Activated CD4-positive, alpha-beta T cell treated with anti-CD3 and anti-CD28 coated beads, Interleukin-2, amount 10 ng/mL, durations not matched to agents 24 days and 14 days (primary cell): ENCODE measurements around the gene CTSO. TPM values are rescaled to one million over a fixed set of nuclear protein-coding genes. Genes with fewer than 3 reads are reported as not detected.
"Not testable (repeated sequence)": the region's sequence is repeated elsewhere in the genome, so short reads cannot be mapped to it uniquely, and the experiment has no call there.

Experiments used
- DNase-seq: peaks from one replicate; pipeline ENCODE4 v3.0.0; 2022
- H3K27ac Mint-ChIP-seq: one replicate; pipeline ENCODE4 v1.8.0; 2022; ENCODE audit warnings: mild to moderate bottlenecking, mixed read lengths
- H3K27me3 Mint-ChIP-seq: one replicate; pipeline ENCODE4 v1.8.0; 2022; ENCODE audit warnings: mixed read lengths
- H3K36me3 Mint-ChIP-seq: one replicate; pipeline ENCODE4 v1.8.0; 2022; ENCODE audit warnings: low read depth, mild to moderate bottlenecking, mixed read lengths
- H3K4me1 Mint-ChIP-seq: one replicate; pipeline ENCODE4 v1.8.0; 2021; ENCODE audit warnings: mixed read lengths
- H3K4me3 Mint-ChIP-seq: one replicate; pipeline ENCODE4 v1.8.0; 2022; ENCODE audit warnings: mild to moderate bottlenecking, moderate library complexity, mixed read lengths
- H3K9me3 Mint-ChIP-seq: one replicate; pipeline ENCODE4 v1.8.0; 2021; ENCODE audit warnings: mixed read lengths
- intact Hi-C: fragments of 100-400 bp; cut with micrococcal nuclease; formaldehyde crosslinking; loops from one replicate; pipeline ENCODE4 v1.15.1; 2023
- total RNA-seq: library from RNA; stranded (reverse); gene quantifications from 2 replicates; pipeline ENCODE4 v1.2.3, GENCODE V29; 2022

The CTSO gene
- total RNA-seq, 1 donor from 2014 or later: 0.93 TPM

DNA sequence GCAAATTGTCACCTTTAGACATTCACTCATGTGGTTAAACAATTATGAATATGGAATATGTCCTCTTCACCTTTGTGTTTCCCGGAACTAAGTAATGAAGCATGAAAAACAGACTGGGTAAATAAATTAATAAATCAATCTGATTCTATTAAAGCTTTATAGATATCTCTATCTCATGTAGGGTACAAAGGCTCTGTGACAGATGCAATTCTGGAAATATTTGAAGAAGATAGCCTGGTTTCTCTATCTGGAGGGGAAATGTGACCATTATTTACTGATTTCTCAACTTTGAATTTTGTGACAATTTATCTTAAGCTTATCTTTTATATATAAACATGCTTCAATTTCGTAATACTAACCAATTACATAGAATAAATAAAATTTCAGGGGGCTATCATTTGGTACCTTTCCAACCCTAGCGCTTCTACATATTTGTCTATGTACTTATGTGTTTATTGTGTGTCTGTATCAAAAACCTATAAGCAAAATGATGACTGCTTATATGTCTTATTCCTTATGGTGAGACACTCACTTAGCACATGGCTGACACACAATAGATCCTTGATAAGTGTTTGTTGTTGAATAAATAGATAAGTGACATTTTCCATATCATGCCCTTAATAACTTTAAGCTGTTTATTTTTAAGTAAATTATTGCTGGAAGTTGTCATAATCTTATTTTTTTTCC is 9.9 kb downstream of the CTSO start:
- Mint-ChIP-seq H3K4me1 (no peaks in the 10 kb centered on the region), H3K27ac (no peak overlapping the region), H3K36me3 (no peaks in the 10 kb centered on the region), H3K9me3 (no peaks in the 10 kb centered on the region), H3K4me3 (no peak overlapping the region), H3K27me3 (no peaks in the 10 kb centered on the region)
- DNase-seq: no peak
- intact Hi-C loops: no loop called here

DNA sequence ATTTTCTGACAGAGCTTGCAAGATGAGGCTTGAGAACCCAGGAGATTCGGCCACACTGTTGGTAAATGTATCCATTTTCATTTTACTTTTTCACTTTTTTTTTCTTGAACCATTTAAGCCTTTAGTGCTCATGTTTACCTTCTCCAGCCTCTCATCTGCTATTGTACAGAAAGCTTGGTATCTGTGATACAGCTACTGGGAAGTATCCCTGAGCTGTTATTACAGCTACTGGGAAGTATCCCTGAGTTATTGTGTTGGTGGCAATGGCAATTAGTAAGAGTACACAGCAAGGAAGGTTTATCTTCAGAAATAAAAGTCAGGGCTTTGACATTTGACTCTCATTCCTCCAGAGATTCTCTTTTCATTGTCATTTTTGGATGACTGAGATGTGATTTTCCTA is 11.8 kb downstream of the CTSO start:
- Mint-ChIP-seq H3K36me3 (no peaks in the 10 kb centered on the region), H3K27me3 (no peaks in the 10 kb centered on the region), H3K4me3 (no peak overlapping the region), H3K27ac (no peak overlapping the region), H3K4me1 (no peaks in the 10 kb centered on the region), H3K9me3 (no peaks in the 10 kb centered on the region)
- DNase-seq: no peak
- intact Hi-C loops: no loop called here

DNA sequence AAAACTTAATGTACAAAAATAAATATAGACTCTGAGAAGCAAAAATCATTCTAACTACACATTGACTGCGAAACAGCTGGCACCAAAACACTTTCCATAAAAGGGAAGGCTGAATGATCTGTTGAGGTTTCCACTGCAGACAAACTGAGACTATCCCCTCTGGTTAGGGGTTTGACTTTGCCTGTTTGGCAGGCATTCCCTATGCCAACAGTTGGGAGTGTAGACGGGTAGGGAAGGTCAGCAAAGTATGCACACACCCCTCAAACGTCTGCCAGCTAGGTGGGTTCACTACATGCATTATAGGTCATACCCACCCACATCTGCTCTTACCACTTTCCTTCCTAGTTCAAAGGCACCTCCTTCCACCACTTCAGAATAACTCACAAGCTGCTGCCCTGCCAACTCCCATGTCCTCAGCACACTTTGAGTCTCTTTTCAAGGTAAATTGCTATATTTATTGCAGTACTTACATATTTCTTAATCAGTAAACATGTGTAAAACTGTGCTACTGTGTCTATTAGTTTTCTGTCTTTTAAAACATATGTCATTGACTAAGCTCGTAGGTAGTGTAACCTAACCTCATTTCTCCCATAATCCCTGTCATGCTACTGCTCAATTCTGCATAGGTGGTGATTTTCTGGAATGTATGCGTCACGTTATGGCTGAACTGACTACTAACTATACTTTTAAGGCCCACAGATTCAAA is 12.4 kb downstream of the CTSO start:
- Mint-ChIP-seq H3K4me1 (no peaks in the 10 kb centered on the region), H3K9me3 (no peaks in the 10 kb centered on the region)
- intact Hi-C loops: no loop called here

DNA sequence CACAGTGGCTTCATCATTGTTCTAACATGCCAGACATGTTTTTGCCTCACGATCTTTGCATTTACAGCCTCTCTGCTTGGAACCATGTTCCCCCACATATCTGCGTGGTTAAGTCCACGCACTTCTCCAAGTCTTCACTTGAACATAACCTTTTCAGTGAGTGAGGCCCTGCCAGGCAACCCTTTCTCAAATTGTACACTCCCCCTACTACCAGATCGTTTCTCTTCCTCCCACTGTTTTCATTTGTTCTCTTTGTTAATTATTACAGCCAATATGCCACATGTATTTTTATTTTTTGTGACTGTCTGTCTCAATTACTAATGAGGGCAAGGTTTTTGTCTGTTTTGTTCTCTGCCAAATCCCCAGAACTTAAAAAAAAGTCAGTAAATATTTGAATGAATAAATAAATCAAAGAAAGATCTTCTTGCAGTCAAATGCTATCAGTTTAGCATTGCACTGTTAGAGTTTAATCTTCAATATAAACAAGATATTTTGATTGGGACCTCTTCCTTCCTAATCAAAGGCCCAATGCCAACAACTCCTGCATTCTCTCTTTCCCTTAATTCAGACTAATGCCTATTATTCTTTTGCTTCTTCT is 18.2 kb downstream of the CTSO start:
- DNase-seq: no peak
- no peak overlapping the region for H3K27ac Mint-ChIP-seq
- no peak overlapping the region for H3K4me3 Mint-ChIP-seq
- no peaks in the 10 kb centered on the region for H3K36me3 Mint-ChIP-seq
- intact Hi-C loops: no loop called here
- no peaks in the 10 kb centered on the region for H3K27me3 Mint-ChIP-seq
- H3K9me3 Mint-ChIP-seq: no peaks in the 10 kb centered on the region
- H3K4me1 Mint-ChIP-seq: no peaks in the 10 kb centered on the region

More for the DNA sequence above, 12.4 kb downstream of the CTSO start:
- no peak for DNase-seq
- Mint-ChIP-seq H3K36me3 (no peaks in the 10 kb centered on the region), H3K27ac (no peak overlapping the region), H3K27me3 (no peaks in the 10 kb centered on the region), H3K4me3 (no peak overlapping the region)

DNA sequence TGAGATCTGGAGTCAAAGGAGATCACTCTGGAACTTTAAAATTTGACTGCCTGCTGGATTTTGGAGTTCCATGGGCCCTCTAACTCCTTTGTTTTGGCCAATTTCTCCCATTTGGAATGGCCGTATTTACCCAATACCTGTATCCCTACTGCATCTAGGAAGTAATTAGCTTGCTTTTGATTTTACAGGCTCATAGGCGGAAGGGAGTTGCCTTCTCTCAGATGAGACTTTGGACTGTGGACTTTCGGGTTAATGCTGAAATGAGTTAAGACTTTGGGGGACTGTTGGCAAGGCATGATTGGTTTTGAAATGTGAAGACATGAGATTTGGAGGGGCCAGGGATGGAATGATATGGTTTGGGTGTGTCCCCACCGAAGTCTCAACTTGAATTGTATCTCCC is 19.0 kb downstream of the CTSO start:
- H3K4me3 Mint-ChIP-seq, H3K9me3 Mint-ChIP-seq, DNase-seq, H3K4me1 Mint-ChIP-seq, intact Hi-C loops, H3K27ac Mint-ChIP-seq, H3K27me3 Mint-ChIP-seq, H3K36me3 Mint-ChIP-seq: not testable (repeated sequence)

DNA sequence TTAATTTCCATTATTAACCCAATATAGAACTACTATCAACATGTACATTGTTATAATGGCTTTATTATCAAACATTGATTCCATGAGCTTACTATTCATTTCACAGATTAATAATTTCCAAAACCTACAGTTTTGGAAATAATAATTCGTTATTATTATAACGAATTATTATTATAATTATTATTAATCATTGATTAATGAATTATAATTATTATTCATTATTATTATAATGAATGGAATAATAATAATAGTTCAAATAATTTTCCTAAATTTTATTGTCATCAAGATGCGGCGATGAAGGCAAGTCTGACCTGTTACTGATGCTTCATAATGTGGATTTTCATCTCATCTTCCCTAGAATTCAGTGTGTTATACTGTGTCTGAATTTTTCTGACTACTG is 22.0 kb downstream of the CTSO start:
- no peaks in the 10 kb centered on the region for H3K4me1 Mint-ChIP-seq
- H3K36me3 Mint-ChIP-seq: no peaks in the 10 kb centered on the region
- DNase-seq: no peak
- H3K9me3 Mint-ChIP-seq: no peaks in the 10 kb centered on the region
- no peak overlapping the region for H3K4me3 Mint-ChIP-seq
- no peaks in the 10 kb centered on the region for H3K27me3 Mint-ChIP-seq
- intact Hi-C loops: no loop called here
- H3K27ac Mint-ChIP-seq: no peak overlapping the region

DNA sequence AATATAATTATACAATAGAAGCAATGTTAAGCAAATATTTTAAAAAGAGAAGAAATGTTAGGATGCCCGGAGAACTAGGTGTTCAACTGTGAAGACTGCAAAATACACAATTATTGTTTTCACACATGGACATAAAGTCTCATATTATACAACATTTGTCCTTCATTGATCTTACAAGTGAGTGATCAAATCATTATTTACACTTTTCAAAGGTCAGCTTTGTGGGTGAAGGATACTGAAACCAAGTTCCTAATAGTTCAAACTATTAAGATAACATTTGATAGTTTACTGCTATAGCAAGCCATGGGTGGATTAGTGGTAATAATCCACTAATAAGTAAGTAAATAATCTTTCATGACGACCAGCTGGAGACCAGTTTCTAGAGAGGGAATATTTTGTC is 23.3 kb downstream of the CTSO start:
- H3K4me3 Mint-ChIP-seq: no peak overlapping the region
- no peak for DNase-seq
- H3K9me3 Mint-ChIP-seq: no peaks in the 10 kb centered on the region
- no peaks in the 10 kb centered on the region for H3K4me1 Mint-ChIP-seq
- H3K27me3 Mint-ChIP-seq: no peaks in the 10 kb centered on the region
- intact Hi-C loops: no loop called here
- H3K36me3 Mint-ChIP-seq: no peaks in the 10 kb centered on the region
- no peak overlapping the region for H3K27ac Mint-ChIP-seq

DNA sequence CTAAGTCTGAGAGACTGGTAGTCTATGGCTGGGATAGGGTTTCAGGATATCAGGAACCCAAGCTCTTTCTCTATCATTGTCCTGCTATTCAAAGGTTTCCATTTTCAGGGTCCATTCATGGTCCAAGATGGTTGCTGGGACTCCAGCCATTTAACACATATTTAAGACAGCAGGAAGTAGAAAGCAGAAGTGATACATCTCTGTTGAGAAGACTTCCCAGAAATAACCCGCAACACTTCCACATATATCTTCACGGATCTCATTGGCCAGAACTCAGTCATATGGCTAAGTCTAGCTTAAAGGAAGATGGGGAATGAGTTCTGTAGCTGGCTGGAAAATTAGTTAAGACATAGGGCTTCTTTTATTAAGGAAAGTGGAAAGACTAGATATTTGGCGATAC is 23.8 kb downstream of the CTSO start:
- no peak overlapping the region for H3K4me3 Mint-ChIP-seq
- intact Hi-C loops: no loop called here
- H3K4me1 Mint-ChIP-seq: no peaks in the 10 kb centered on the region
- H3K27ac Mint-ChIP-seq: no peak overlapping the region
- H3K9me3 Mint-ChIP-seq: no peaks in the 10 kb centered on the region
- H3K27me3 Mint-ChIP-seq: no peaks in the 10 kb centered on the region
- H3K36me3 Mint-ChIP-seq: no peaks in the 10 kb centered on the region
- no peak for DNase-seq

DNA sequence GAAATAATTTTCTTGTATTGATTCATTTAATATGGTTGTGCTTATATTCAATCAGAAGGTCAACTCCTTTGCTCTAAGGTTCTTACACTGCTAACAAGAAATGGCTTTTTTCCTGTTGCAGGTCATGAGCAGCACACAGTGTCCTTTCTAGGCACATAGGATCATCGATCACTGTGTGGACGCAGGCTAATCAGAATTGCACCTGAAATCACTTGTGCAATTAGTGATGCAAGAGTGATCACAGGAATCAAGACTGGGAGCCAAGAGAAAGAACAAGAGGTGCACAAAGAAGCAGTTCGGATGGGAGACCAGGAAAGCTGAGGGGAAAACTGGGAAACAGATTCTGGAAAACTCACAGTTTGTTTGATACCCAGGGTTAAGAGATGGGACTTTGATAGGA is 29.0 kb downstream of the CTSO start:
- Mint-ChIP-seq H3K4me3 (no peak overlapping the region), H3K4me1 (no peaks in the 10 kb centered on the region), H3K27me3 (no peaks in the 10 kb centered on the region), H3K27ac (no peak overlapping the region), H3K36me3 (no peaks in the 10 kb centered on the region), H3K9me3 (no peaks in the 10 kb centered on the region)
- DNase-seq: no peak
- intact Hi-C loops: no loop called here

DNA sequence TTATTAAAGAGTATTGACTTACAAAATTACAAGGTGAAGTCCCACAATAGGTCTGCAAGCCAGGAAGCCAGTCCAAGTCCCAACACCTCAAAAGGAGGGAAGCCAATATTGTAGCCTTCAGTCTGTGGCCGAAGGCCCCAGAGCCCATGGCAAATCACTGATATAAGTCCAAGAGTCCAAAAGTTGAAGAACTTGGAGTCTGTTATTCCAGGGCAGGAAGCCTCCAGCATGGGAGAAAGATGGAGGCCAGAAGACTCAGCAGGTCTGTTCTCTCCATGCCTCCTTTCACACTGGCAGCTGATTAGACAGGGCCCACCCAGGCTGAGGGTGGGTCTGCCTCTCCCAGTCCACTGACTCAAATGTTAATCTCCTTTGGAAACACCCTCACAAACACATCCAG is 32.1 kb downstream of the CTSO start:
- intact Hi-C loops: no loop called here
- DNase-seq: no peak
- no peaks in the 10 kb centered on the region for H3K27me3 Mint-ChIP-seq
- H3K27ac Mint-ChIP-seq: no peak overlapping the region
- H3K4me1 Mint-ChIP-seq: no peaks in the 10 kb centered on the region
- H3K4me3 Mint-ChIP-seq: no peak overlapping the region
- no peaks in the 10 kb centered on the region for H3K9me3 Mint-ChIP-seq
- no peaks in the 10 kb centered on the region for H3K36me3 Mint-ChIP-seq

DNA sequence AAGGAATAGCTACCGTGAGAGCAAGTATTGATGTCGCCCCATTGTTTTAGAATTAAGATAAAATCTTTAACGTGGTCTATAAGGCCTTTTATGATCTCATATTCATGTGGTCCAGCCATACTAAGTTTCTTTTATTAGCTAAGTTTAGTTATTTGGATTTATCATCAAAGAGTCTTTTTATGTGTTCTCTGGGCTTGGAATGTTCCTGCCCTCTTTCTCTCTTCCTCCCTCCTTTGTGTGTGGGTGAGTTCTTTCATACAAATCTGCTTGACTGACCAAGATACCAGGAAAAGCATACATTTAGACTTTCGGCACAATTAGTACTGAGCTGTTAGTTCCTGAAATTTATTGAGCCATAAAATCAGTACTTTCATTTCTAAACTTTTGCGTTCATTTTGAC is 38.9 kb downstream of the CTSO start:
- no peak overlapping the region for H3K27ac Mint-ChIP-seq
- no peak overlapping the region for H3K4me3 Mint-ChIP-seq
- H3K27me3 Mint-ChIP-seq: no peaks in the 10 kb centered on the region
- peaks cover 2% of the 10 kb centered on the region for H3K4me1 Mint-ChIP-seq
- intact Hi-C loops: no loop called here
- DNase-seq: no peak
- H3K9me3 Mint-ChIP-seq: no peaks in the 10 kb centered on the region
- H3K36me3 Mint-ChIP-seq: no peaks in the 10 kb centered on the region

DNA sequence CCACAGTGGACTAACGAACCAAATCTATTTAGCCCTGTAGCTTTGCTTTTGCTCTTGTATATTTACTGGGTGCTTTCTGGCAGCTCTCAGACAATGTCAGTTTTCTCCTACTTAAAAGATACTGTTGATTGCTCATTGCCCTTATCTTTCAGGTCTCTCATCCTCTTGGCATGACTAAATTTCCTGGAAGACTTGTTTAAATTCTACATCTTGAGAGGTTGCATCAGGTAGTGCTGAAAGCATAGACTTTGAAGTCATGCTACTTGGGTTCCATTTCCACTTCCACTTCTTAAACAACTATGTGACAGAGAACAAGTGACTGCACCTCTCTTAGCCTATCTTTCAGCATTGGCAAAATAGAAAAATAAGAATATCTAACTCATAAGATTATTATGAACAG is 41.8 kb downstream of the CTSO start:
- intact Hi-C loops: no loop called here
- Mint-ChIP-seq H3K27me3 (peaks cover 1% of the 10 kb centered on the region), H3K9me3 (no peaks in the 10 kb centered on the region), H3K4me1 (peaks cover 10% of the 10 kb centered on the region), H3K27ac (no peak overlapping the region), H3K36me3 (no peaks in the 10 kb centered on the region), H3K4me3 (no peak overlapping the region)
- no peak for DNase-seq

DNA sequence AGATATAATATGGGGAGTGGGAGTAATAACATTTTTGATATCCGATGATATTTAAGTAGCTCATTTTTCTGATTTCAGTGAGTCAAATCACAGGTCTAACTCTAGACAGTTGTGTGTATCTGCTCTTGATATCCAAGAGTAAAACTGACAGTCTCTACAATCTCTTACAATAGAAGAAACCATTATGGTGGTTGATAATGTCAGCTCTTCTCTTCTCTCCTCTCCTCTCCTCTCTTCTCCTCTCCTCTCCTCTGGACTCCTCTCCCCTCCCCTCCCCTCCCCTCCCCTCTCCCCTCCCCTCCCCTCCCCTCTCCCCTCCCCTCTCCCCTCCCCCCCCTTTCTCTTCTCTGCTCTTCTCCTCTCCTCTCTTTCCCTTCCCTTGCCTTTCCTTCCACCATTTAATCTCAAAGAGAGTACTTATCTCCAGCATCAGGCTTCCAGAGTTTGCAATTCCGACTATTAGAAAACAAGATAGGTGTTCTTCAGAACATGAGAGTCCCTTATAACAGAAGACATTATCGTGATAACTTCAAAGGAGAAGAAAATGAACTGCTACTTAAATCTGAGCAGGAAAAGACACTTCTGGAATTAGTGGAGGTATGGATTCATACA is 43.9 kb downstream of the CTSO start:
- intact Hi-C loops: no loop called here

More for the DNA sequence above, 43.9 kb downstream of the CTSO start:
- Mint-ChIP-seq H3K4me3 (no peak overlapping the region), H3K36me3 (no peaks in the 10 kb centered on the region), H3K4me1 (peaks cover 10% of the 10 kb centered on the region), H3K27ac (no peak overlapping the region), H3K27me3 (peaks cover 4% of the 10 kb centered on the region), H3K9me3 (no peaks in the 10 kb centered on the region)
- DNase-seq: no peak
